Measurements from ENCODE around the gene DDOST. TPM values are rescaled to one million over a fixed set of nuclear protein-coding genes. Genes with fewer than 3 reads are reported as not detected.

Gene DDOST
- total RNA-seq, 3 donors from 2014 or later, result 103 to 263 (median 159) TPM

- H3K9me3 ChIP-seq, result no peaks in the 10 kb centered on the region
- H3K4me3 ChIP-seq, result no peak overlapping the region
- ATAC-seq (no peak), DNase-seq (no peak)
- TF ChIP-seq, protein P1, sequence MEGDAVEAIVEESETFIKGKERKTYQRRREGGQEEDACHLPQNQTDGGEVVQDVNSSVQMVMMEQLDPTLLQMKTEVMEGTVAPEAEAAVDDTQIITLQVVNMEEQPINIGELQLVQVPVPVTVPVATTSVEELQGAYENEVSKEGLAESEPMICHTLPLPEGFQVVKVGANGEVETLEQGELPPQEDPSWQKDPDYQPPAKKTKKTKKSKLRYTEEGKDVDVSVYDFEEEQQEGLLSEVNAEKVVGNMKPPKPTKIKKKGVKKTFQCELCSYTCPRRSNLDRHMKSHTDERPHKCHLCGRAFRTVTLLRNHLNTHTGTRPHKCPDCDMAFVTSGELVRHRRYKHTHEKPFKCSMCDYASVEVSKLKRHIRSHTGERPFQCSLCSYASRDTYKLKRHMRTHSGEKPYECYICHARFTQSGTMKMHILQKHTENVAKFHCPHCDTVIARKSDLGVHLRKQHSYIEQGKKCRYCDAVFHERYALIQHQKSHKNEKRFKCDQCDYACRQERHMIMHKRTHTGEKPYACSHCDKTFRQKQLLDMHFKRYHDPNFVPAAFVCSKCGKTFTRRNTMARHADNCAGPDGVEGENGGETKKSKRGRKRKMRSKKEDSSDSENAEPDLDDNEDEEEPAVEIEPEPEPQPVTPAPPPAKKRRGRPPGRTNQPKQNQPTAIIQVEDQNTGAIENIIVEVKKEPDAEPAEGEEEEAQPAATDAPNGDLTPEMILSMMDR (IDR thresholded peaks at IDR 0.05), result no peak
- intact Hi-C loops (cut with DNase I, micrococcal nuclease), result no loop called here
- H3K4me1 ChIP-seq (ENCODE audit: low read depth), result no peaks in the 10 kb centered on the region
- peaks cover 22% of the 10 kb centered on the region for H3K36me3 ChIP-seq (ENCODE audit: low read depth)
Measured at GRCh38 chr1:20652300-20652699, 8.9 kb downstream of the DDOST start.

DNA sequence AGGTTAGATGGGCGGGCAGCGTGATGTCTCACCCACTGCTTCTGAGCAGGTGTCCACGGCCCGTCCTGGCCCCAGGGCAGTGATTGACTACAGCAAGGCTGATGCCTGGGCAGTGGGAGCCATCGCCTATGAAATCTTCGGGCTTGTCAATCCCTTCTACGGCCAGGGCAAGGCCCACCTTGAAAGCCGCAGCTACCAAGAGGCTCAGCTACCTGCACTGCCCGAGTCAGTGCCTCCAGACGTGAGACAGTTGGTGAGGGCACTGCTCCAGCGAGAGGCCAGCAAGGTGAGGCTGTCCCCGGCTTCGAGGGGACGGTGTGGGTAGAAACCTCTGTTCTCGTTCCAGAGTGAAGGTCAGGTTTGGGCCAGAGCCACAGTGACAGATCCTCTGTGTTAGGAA, 12.2 kb downstream of the DDOST start:
- H3K4me3 ChIP-seq, result no peak overlapping the region
- no peaks in the 10 kb centered on the region for H3K9me3 ChIP-seq
- no peak for DNase-seq
- H3K4me1 ChIP-seq (ENCODE audit: low read depth), result no peaks in the 10 kb centered on the region
- peaks cover 22% of the 10 kb centered on the region for H3K36me3 ChIP-seq (ENCODE audit: low read depth)
- ATAC-seq, result no peak
- intact Hi-C loops (cut with DNase I, micrococcal nuclease), result loop anchor here in 1 of 2 donors (10.0 kb wide), 1 partner anchor 124 kb away; no protein-coding TSS in a partner anchor
- TF ChIP-seq, protein P1 (IDR thresholded peaks at IDR 0.05), result no peak

- Histone ChIP-seq H3K36me3 (ENCODE audit: low read depth) (peaks cover 22% of the 10 kb centered on the region), H3K4me1 (ENCODE audit: low read depth) (no peaks in the 10 kb centered on the region)
- ATAC-seq, result no peak
Measured at GRCh38 chr1:20648438-20648837, 12.7 kb downstream of the DDOST start.

DNA sequence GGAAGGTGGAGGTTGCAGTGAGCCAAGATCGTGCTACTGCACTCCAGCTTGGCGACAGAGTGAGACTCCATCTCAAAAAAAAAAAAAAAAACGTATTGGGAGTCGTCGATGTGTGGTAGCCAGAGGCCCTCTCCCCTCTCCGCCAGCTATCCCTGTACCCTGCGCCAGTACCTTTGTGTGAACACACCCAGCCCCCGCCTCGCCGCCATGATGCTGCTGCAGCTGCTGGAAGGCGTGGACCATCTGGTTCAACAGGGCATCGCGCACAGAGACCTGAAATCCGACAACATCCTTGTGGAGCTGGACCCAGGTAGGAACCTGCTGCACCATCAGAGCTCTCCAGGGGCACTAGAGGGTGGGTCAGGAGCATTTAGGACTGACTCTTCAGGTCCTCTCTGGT, 15.8 kb downstream of the DDOST start:
- TF ChIP-seq, protein P1 (IDR thresholded peaks at IDR 0.05), result no peak
- H3K36me3 ChIP-seq (ENCODE audit: low read depth), result peaks cover 6% of the 10 kb centered on the region
- DNase-seq, result no peak
- H3K4me1 ChIP-seq (ENCODE audit: low read depth), result no peaks in the 10 kb centered on the region
- H3K4me3 ChIP-seq, result no peak overlapping the region
- no peaks in the 10 kb centered on the region for H3K9me3 ChIP-seq
- ATAC-seq, result no peak
- intact Hi-C loops (cut with DNase I, micrococcal nuclease), result loop anchor here in 1 of 2 donors (10.0 kb wide), 1 partner anchor 121 kb away; no protein-coding TSS in a partner anchor

More at GRCh38 chr1:20648438-20648837, 12.7 kb downstream of the DDOST start:
- DNase-seq, result no peak
- Histone ChIP-seq H3K9me3 (no peaks in the 10 kb centered on the region), H3K4me3 (no peak overlapping the region)
- TF ChIP-seq, protein P1 (IDR thresholded peaks at IDR 0.05), result no peak
- intact Hi-C loops (cut with DNase I, micrococcal nuclease), result loop anchor here in 1 of 2 donors (10.0 kb wide), 1 partner anchor 124 kb away; no protein-coding TSS in a partner anchor

DNA sequence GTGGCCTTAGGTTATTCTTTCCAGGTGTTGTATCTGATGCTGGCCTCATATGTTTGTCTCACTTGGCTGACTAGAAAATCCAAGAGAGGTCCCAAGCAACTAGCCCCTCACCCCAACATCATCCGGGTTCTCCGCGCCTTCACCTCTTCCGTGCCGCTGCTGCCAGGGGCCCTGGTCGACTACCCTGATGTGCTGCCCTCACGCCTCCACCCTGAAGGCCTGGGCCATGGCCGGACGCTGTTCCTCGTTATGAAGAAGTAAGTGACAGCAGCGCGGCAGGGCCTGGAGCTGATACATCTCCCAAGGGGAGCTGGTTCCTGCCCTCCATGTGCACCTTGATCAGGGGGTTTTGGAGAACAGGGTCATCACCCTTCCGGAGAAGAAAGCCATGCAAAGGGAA, 16.8 kb downstream of the DDOST start:
- ATAC-seq, result no peak
- no peak for DNase-seq
- no peaks in the 10 kb centered on the region for H3K9me3 ChIP-seq
- TF ChIP-seq, protein P1 (IDR thresholded peaks at IDR 0.05), result no peak
- H3K36me3 ChIP-seq (ENCODE audit: low read depth), result peaks cover 6% of the 10 kb centered on the region
- H3K4me1 ChIP-seq (ENCODE audit: low read depth), result no peaks in the 10 kb centered on the region
- intact Hi-C loops (cut with DNase I, micrococcal nuclease), result loop anchor here in 1 of 2 donors (10.0 kb wide), 1 partner anchor 120 kb away; no protein-coding TSS in a partner anchor
- no peak overlapping the region for H3K4me3 ChIP-seq
